GM18867 (cell line): Measurements from ENCODE around the gene CCR1.
"Not testable (repeated sequence)": the region's sequence is repeated elsewhere in the genome, so short reads cannot be mapped to it uniquely, and the experiment has no call there.

Experiments used
- ATAC-seq: cut with Tn5 transposase; IDR thresholded peaks from one replicate; pipeline ENCODE4 v1.9.1; 2021; ENCODE audit warnings: mild to moderate bottlenecking, moderate library complexity; ENCODE audit not compliant: unreplicated experiment

The CCR1 gene

GRCh38 chr3:46184469-46184868 is 23.6 kb downstream of the CCR1 start:
- ATAC-seq: no peak

- ATAC-seq: no peak
These were observed 24.8 kb downstream of the CCR1 start for GRCh38 chr3:46183330-46183729.

GRCh38 chr3:46168583-46169345 is 39.3 kb downstream of the CCR1 start:
- ATAC-seq: no peak

- ATAC-seq: no peak
These were observed 44.5 kb downstream of the CCR1 start for GRCh38 chr3:46163556-46164041.

GRCh38 chr3:46162975-46163555 is 45.0 kb downstream of the CCR1 start:
- no peak for ATAC-seq

- not testable (repeated sequence) for ATAC-seq
These were observed 50.4 kb downstream of the CCR1 start for GRCh38 chr3:46157685-46158084.

GRCh38 chr3:46154311-46154710 is 53.8 kb downstream of the CCR1 start:
- no peak for ATAC-seq
